ENCODE data around the gene PRR5. TPM values are rescaled to one million over a fixed set of nuclear protein-coding genes. Genes with fewer than 3 reads are reported as not detected.

The PRR5 gene
- total and polyA plus RNA-seq, 7 donors, result 7.9 to 35.6 (median 12.7) TPM

GRCh38 chr22:44783581-44783980, 81.6 kb downstream of the PRR5 start:
- Histone ChIP-seq H3K36me3 (no peaks in the 10 kb centered on the region), H3K9me3 (no peaks in the 10 kb centered on the region), H3K27ac (no peak overlapping the region), H3K4me3 (no peak overlapping the region), H3K4me1 (no peaks in the 10 kb centered on the region), H3K27me3 (peaks cover 0 to 22% (median 0%) of the 10 kb centered on the region in 3 donors)
- TF ChIP-seq POLR2A (IDR thresholded peaks at IDR 0.05) (no peak), EP300 (IDR thresholded peaks at IDR 0.05) (no peak), POLR2AphosphoS5 (IDR thresholded peaks at IDR 0.05) (no peak)
- TF ChIP-seq, protein P1, sequence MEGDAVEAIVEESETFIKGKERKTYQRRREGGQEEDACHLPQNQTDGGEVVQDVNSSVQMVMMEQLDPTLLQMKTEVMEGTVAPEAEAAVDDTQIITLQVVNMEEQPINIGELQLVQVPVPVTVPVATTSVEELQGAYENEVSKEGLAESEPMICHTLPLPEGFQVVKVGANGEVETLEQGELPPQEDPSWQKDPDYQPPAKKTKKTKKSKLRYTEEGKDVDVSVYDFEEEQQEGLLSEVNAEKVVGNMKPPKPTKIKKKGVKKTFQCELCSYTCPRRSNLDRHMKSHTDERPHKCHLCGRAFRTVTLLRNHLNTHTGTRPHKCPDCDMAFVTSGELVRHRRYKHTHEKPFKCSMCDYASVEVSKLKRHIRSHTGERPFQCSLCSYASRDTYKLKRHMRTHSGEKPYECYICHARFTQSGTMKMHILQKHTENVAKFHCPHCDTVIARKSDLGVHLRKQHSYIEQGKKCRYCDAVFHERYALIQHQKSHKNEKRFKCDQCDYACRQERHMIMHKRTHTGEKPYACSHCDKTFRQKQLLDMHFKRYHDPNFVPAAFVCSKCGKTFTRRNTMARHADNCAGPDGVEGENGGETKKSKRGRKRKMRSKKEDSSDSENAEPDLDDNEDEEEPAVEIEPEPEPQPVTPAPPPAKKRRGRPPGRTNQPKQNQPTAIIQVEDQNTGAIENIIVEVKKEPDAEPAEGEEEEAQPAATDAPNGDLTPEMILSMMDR (IDR thresholded peaks at IDR 0.05), result no peak
- WGBS, 2 donors, result 29 to 45% methylated on average over 14 of the region's 14 CpGs
- no peak for DNase-seq
- intact Hi-C loops (cut with DNase I), result no loop called here

- no peak for DNase-seq
- Histone ChIP-seq H3K27me3 (peaks cover 0 to 8% (median 0%) of the 10 kb centered on the region in 3 donors), H3K9me3 (no peaks in the 10 kb centered on the region), H3K4me3 (no peak overlapping the region), H3K4me1 (no peaks in the 10 kb centered on the region), H3K27ac (no peak overlapping the region), H3K36me3 (no peaks in the 10 kb centered on the region)
- 87 to 92% methylated on average over 23 of the region's 23 CpGs for WGBS, 2 donors
- intact Hi-C loops (cut with DNase I), result no loop called here
- TF ChIP-seq, protein P1 (IDR thresholded peaks at IDR 0.05), result no peak
- TF ChIP-seq POLR2A (IDR thresholded peaks at IDR 0.05), result no peak
- no peak for TF ChIP-seq EP300 (IDR thresholded peaks at IDR 0.05)
- TF ChIP-seq POLR2AphosphoS5 (IDR thresholded peaks at IDR 0.05), result no peak
Observed at GRCh38 chr22:44786136-44786535, 84.1 kb downstream of the PRR5 start.

GRCh38 chr22:44786610-44787009, 84.6 kb downstream of the PRR5 start:
- WGBS, 2 donors, result 80 to 81% methylated on average over 7 of the region's 7 CpGs
- DNase-seq, result no peak
- intact Hi-C loops (cut with DNase I), result no loop called here

More at GRCh38 chr22:44786610-44787009, 84.6 kb downstream of the PRR5 start:
- no peak for TF ChIP-seq POLR2AphosphoS5 (IDR thresholded peaks at IDR 0.05)
- TF ChIP-seq, protein P1 (IDR thresholded peaks at IDR 0.05), result no peak
- TF ChIP-seq EP300 (IDR thresholded peaks at IDR 0.05), result no peak
- no peak for TF ChIP-seq POLR2A (IDR thresholded peaks at IDR 0.05)
- H3K27ac ChIP-seq, result no peak overlapping the region
- peaks cover 0 to 3% (median 0%) of the 10 kb centered on the region in 3 donors for H3K27me3 ChIP-seq
- no peak overlapping the region for H3K4me3 ChIP-seq
- H3K9me3 ChIP-seq, result no peaks in the 10 kb centered on the region
- H3K36me3 ChIP-seq, result no peaks in the 10 kb centered on the region
- no peaks in the 10 kb centered on the region for H3K4me1 ChIP-seq

Other genes with a start within 250 kb of the PRR5 start
- 10 to 100 TPM; 16.1 to 25.7 (median 20.5) TPM for gene RTL6, start 204.0 kb upstream of the PRR5 start, total RNA-seq
- 10 to 100 TPM in 1 of 3 donors, 1 to 10 TPM in 2; 8.3 to 13.6 (median 8.4) TPM for gene RTL6, start 204.0 kb upstream of the PRR5 start, polyA plus RNA-seq
- 1 to 10 TPM in 1 of 4 donors, under 1 TPM in 2, not detected in 1; 0.66 to 1.1 (median 0.81) TPM for gene ARHGAP8, start 50.4 kb downstream of the PRR5 start, total RNA-seq
- gene ARHGAP8, start 50.4 kb downstream of the PRR5 start, polyA plus RNA-seq, result 10 to 100 TPM; 10.9 to 30.9 (median 12.0) TPM